Keratinocyte (primary cell): Measurements from ENCODE around the gene EMX1. TPM values are rescaled to one million over a fixed set of nuclear protein-coding genes. Genes with fewer than 3 reads are reported as not detected.

Experiments used
- DNase-seq: peaks from one replicate; pipeline ENCODE4 v3.0.0-alpha.2; 2011; ENCODE audit warnings: low read depth, missing footprints, low spot score
- FAIRE-seq: peaks from 2 replicates; lab custom pipeline; 2011; peaks lifted over from hg19 to GRCh38; lab: Jason Lieb, UNC
- H2AFZ ChIP-seq: 2 replicates; pipeline ENCODE4 v1.6.0; 2012; ENCODE audit warnings: low read length, control low read depth, inconsistent platforms; ENCODE audit not compliant: control insufficient read depth
- H3K27ac ChIP-seq: 2 replicates; pipeline ENCODE4 v1.5.1; 2011; ENCODE audit warnings: low read length; ENCODE audit not compliant: control insufficient read depth, insufficient read depth
- H3K27me3 ChIP-seq: 3 replicates; pipeline ENCODE4 v1.6.0; 2011; ENCODE audit warnings: low read length; ENCODE audit not compliant: control insufficient read depth, insufficient read depth; ENCODE audit errors: extremely low read depth
- H3K36me3 ChIP-seq, 2 experiments: 2 replicates in 1 of 2; 3 replicates in 1 of 2; pipeline ENCODE4 v1.5.1; 2011; ENCODE audit warnings: low read length in 2 of 2, mild to moderate bottlenecking in 1 of 2; ENCODE audit not compliant: control insufficient read depth in 2 of 2, insufficient read depth in 2 of 2; ENCODE audit errors: extremely low read depth in 1 of 2
- H3K4me1 ChIP-seq: 3 replicates; pipeline ENCODE4 v1.5.1; 2011; ENCODE audit warnings: low read length; ENCODE audit not compliant: control insufficient read depth, insufficient read depth; ENCODE audit errors: extremely low read depth
- H3K4me2 ChIP-seq: 3 replicates; pipeline ENCODE4 v1.6.0; 2011; ENCODE audit warnings: low read depth, low read length; ENCODE audit not compliant: control insufficient read depth, insufficient read depth; ENCODE audit errors: extremely low read depth
- H3K4me3 ChIP-seq, 3 experiments: fragments of 200-600 bp in 1 of 3; sonication (generic) in 1 of 3; 2 replicates in 2 of 3; 3 replicates in 1 of 3; pipeline ENCODE4 v1.5.1; 2011 to 2016; ENCODE audit warnings: low read length in 3 of 3, mild to moderate bottlenecking in 3 of 3, control low read depth in 2 of 3, inconsistent platforms in 1 of 3, low read depth in 1 of 3, mixed read lengths in 1 of 3, mixed run types in 1 of 3, moderate library complexity in 1 of 3; ENCODE audit not compliant: control insufficient read depth in 2 of 3, insufficient read depth in 2 of 3; ENCODE audit errors: extremely low read depth in 1 of 3
- H3K79me2 ChIP-seq: 2 replicates; pipeline ENCODE4 v1.6.0; 2012; ENCODE audit warnings: low read length; ENCODE audit not compliant: control insufficient read depth, insufficient read depth
- H3K9ac ChIP-seq: 3 replicates; pipeline ENCODE4 v1.6.0; 2011; ENCODE audit warnings: low read length; ENCODE audit not compliant: control insufficient read depth, insufficient read depth; ENCODE audit errors: extremely low read depth
- H3K9me1 ChIP-seq: 3 replicates; pipeline ENCODE4 v1.6.0; 2011; ENCODE audit warnings: low read length; ENCODE audit not compliant: control insufficient read depth, insufficient read depth; ENCODE audit errors: extremely low read depth
- H3K9me3 ChIP-seq: 2 replicates; pipeline ENCODE4 v1.5.1; 2012; ENCODE audit warnings: low read depth, low read length; ENCODE audit not compliant: control insufficient read depth
- H4K20me1 ChIP-seq: 3 replicates; pipeline ENCODE4 v1.6.0; 2011; ENCODE audit warnings: low read length; ENCODE audit not compliant: control insufficient read depth, insufficient read depth; ENCODE audit errors: extremely low read depth
- EZH2 ChIP-seq: IDR thresholded peaks from one replicate; pipeline ENCODE4 v1.6.1; 2012; ENCODE audit warnings: inconsistent platforms, mild to moderate bottlenecking, low read length, moderate library complexity
- dilution Hi-C: fragments of 300-500 bp; cut with MboI; formaldehyde crosslinking; loops from one replicate; pipeline ENCODE4 v1.7.0; 2020; ENCODE audit warnings: low sequenced_read_pairs; ENCODE audit not compliant: extremely low pct_ligation_motif_present
- polyA plus RNA-seq, 5 experiments: library from polyadenylated mRNA; depleted of rRNA in 3 of 5; stranded (reverse) in 3 of 5; stranded (forward) in 1 of 5; unstranded in 1 of 5; fragments of >200 nt; gene quantifications; 1 replicate in 1 of 5; 2 replicates in 3 of 5; 3 replicates in 1 of 5; pipeline versions ENCODE4 v1.2.1 to v1.2.3, GENCODE V29; 2011 to 2012; ENCODE audit warnings: missing spikeins in 2 of 5, low read depth in 1 of 5, low replicate concordance in 1 of 5
- TF ChIP-seq, protein P1 (sequence below), 3 experiments: IDR thresholded peaks in 1 of 3; conservative IDR thresholded peaks in 1 of 3; optimal IDR thresholded peaks in 1 of 3; 2 replicates in 2 of 3; 3 replicates in 1 of 3; pipeline versions ENCODE3 to v1.5.1; 2011; ENCODE audit warnings: low read length in 3 of 3, mild to moderate bottlenecking in 3 of 3, moderate library complexity in 2 of 3, control low read depth in 1 of 3, inconsistent platforms in 1 of 3; ENCODE audit not compliant: insufficient read depth in 2 of 3; ENCODE audit errors: extremely low read depth in 1 of 3

EMX1 gene
- polyA plus RNA-seq, 1 donor (not counting 4 experiments of a cell fraction or from before 2014, with no cell fraction given), result not detected

DNA sequence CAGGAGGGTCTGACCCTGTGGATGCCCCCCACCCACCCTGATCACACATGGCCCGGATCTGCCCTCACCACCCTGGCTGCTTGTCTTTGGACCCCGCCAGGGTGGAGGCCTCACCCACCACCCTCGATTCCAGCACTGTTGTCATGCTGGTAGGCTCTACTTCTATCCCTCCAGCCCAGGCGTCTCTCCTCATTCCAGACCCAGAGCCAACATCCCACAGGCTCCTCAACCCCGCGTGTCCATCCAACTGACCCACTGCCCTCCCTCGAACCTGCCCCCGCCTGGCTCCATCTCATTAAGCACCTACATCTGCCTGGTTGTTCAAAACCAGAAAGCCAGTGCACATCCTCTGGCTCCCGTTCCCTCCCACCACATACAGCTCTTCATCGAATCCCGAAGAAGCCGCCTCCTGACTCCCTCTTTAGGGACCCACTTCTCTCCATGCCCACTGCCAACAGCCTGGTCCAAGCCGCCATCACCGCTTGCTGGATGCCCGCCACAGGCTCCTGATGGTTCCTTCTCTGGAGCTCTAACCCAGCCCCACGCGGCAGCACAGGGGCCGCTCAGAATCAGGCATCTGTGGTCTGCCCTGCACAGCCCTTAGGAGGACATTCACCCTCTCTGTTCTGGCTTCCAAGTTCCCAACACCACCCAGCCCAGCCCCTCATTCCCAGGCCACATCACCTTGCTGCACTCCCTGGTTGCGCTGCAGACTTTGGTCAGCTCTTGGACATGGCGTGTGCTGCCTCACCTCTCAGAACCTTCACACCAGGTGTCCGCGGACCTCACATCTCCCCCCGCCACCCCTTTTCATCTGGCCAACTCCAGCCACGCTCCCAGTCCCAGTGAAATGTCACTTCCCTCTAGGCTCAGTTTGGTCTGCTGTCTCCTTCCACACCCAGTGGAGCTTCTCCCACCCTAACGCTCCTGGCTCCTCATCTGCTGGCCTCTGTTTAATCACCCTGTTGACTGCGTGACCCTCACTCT, 43.0 kb downstream of the EMX1 start:
- no peak for DNase-seq
- Histone ChIP-seq H3K9ac (no peak overlapping the region), H3K27ac (no peak overlapping the region), H3K9me3 (no peaks in the 10 kb centered on the region), H2AFZ (no peak overlapping the region), H3K36me3 (no peaks in the 10 kb centered on the region), H3K9me1 (no peaks in the 10 kb centered on the region), H3K4me2 (no peak overlapping the region), H3K79me2 (no peaks in the 10 kb centered on the region), H3K4me1 (no peaks in the 10 kb centered on the region), H3K27me3 (no peaks in the 10 kb centered on the region), H4K20me1 (no peaks in the 10 kb centered on the region), H3K4me3 (no peak overlapping the region)
- TF ChIP-seq EZH2, result no peak
- TF ChIP-seq, protein P1, sequence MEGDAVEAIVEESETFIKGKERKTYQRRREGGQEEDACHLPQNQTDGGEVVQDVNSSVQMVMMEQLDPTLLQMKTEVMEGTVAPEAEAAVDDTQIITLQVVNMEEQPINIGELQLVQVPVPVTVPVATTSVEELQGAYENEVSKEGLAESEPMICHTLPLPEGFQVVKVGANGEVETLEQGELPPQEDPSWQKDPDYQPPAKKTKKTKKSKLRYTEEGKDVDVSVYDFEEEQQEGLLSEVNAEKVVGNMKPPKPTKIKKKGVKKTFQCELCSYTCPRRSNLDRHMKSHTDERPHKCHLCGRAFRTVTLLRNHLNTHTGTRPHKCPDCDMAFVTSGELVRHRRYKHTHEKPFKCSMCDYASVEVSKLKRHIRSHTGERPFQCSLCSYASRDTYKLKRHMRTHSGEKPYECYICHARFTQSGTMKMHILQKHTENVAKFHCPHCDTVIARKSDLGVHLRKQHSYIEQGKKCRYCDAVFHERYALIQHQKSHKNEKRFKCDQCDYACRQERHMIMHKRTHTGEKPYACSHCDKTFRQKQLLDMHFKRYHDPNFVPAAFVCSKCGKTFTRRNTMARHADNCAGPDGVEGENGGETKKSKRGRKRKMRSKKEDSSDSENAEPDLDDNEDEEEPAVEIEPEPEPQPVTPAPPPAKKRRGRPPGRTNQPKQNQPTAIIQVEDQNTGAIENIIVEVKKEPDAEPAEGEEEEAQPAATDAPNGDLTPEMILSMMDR (optimal IDR thresholded peaks at IDR 0.05 in 1 of 3, IDR thresholded peaks at IDR 0.05 in 1 of 3, conservative IDR thresholded peaks at IDR 0.05 in 1 of 3; ENCODE audit: extremely low read depth in 1 of 3, insufficient read depth in 2 of 3, low read length in 3 of 3), result no peak
- dilution Hi-C loops, result no loop called here
- no peak for FAIRE-seq

DNA sequence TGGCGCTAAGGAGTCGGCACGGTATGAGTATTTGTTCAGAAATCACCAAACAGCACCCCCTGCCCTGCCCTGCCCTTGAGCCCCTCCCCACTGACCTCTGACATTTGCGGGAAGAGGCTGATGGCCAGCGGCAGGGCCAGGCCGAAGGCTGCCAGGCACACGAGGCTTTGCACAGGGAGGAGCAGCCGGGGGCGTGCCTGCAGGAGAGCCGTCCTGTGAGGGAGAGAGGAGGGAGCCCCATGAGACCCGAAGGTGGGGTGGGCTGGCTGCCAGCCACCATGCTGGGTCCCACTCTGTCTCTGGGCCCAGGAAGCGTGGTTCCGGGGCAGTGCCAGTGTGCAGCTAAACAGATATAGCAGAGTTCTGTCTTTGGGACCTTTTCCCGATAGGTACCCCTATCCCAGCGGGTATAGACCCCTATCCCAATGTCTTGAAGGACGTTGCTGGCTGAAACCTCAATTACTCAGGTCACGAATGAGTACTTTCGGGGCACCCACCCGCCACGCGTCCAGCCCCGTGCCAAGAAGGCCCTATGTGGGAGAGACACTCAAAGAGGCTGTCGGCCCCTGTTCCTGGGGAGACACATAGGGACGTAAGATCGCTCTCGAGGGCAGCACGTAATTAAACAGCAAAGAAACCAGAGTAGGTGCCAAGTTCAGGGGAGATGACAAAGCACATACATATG, 43.9 kb downstream of the EMX1 start:
- no peak for FAIRE-seq
- Histone ChIP-seq H3K27me3 (no peaks in the 10 kb centered on the region), H3K9me1 (no peaks in the 10 kb centered on the region), H3K4me3 (no peak overlapping the region), H3K36me3 (no peaks in the 10 kb centered on the region), H3K9me3 (no peaks in the 10 kb centered on the region), H3K4me2 (no peak overlapping the region), H2AFZ (no peak overlapping the region), H3K9ac (no peak overlapping the region), H3K79me2 (no peaks in the 10 kb centered on the region), H4K20me1 (no peaks in the 10 kb centered on the region), H3K27ac (no peak overlapping the region), H3K4me1 (no peaks in the 10 kb centered on the region)
- dilution Hi-C loops, result no loop called here
- no peak for DNase-seq
- no peak for TF ChIP-seq EZH2
- TF ChIP-seq, protein P1 (optimal IDR thresholded peaks at IDR 0.05 in 1 of 3, IDR thresholded peaks at IDR 0.05 in 1 of 3, conservative IDR thresholded peaks at IDR 0.05 in 1 of 3; ENCODE audit: extremely low read depth in 1 of 3, insufficient read depth in 2 of 3, low read length in 3 of 3), result no peak
